ENCODE results near the gene GRAMD2B.

GRAMD2B gene

GRCh38 chr5:126391386-126391785 is 31.8 kb upstream of the GRAMD2B start:
- POLR2A ChIA-PET = no interaction called here
- no peak for TF ChIP-seq ZNF544 (tag by site-specific recombination; IDR thresholded peaks at IDR 0.05)
- peak; percentile 69; the same call in 1 of the 2 replicates for TF ChIP-seq ZNF146 (tag by site-specific recombination; IDR thresholded peaks at IDR 0.05)
- CTCF ChIA-PET = interaction anchor here (0.7 kb wide), 1 partner anchor 315 kb away, joined by 4 read pairs; no protein-coding TSS in a partner anchor

GRCh38 chr5:126394211-126394788 is 28.9 kb upstream of the GRAMD2B start:
- TF ChIP-seq ZNF426 (tag by site-specific recombination; IDR thresholded peaks at IDR 0.05) = no peak
- TF ChIP-seq ZNF707 (tag by site-specific recombination; IDR thresholded peaks at IDR 0.05) = no peak
- TF ChIP-seq RBAK (tag by site-specific recombination; IDR thresholded peaks at IDR 0.05) = no peak
- TF ChIP-seq, protein P1, sequence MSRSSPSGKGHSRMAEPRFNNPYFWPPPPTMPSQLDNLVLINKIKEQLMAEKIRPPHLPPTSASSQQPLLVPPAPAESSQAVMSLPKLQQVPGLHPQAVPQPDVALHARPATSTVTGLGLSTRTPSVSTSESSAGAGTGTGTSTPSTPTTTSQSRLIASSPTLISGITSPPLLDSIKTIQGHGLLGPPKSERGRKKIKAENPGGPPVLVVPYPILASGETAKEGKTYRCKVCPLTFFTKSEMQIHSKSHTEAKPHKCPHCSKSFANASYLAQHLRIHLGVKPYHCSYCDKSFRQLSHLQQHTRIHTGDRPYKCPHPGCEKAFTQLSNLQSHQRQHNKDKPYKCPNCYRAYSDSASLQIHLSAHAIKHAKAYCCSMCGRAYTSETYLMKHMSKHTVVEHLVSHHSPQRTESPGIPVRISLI (tag by site-specific recombination; IDR thresholded peaks at IDR 0.05) = no peak
- TF ChIP-seq ZFP41 (tag by site-specific recombination; IDR thresholded peaks at IDR 0.05; ENCODE audit: borderline replicate concordance) = no peak
- TF ChIP-seq ZNF777 (tag by site-specific recombination; IDR thresholded peaks at IDR 0.05; ENCODE audit: borderline replicate concordance) = no peak
- no peak for TF ChIP-seq ZNF785 (tag by site-specific recombination; IDR thresholded peaks at IDR 0.05)
- no peak for TF ChIP-seq SCRT2 (tag by site-specific recombination; IDR thresholded peaks at IDR 0.05)
- no peak for TF ChIP-seq ELK4 (IDR thresholded peaks at IDR 0.05; ENCODE audit: borderline replicate concordance, low read depth, low read length)
- no peak for TF ChIP-seq ZNF530 (tag by site-specific recombination; IDR thresholded peaks at IDR 0.05; ENCODE audit: low read depth)
- TF ChIP-seq MEIS1 (CRISPR knock-in tag; IDR thresholded peaks at IDR 0.05; ENCODE audit: borderline replicate concordance) = no peak
- TF ChIP-seq, protein P2, sequence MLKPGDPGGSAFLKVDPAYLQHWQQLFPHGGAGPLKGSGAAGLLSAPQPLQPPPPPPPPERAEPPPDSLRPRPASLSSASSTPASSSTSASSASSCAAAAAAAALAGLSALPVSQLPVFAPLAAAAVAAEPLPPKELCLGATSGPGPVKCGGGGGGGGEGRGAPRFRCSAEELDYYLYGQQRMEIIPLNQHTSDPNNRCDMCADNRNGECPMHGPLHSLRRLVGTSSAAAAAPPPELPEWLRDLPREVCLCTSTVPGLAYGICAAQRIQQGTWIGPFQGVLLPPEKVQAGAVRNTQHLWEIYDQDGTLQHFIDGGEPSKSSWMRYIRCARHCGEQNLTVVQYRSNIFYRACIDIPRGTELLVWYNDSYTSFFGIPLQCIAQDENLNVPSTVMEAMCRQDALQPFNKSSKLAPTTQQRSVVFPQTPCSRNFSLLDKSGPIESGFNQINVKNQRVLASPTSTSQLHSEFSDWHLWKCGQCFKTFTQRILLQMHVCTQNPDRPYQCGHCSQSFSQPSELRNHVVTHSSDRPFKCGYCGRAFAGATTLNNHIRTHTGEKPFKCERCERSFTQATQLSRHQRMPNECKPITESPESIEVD (tag by site-specific recombination; IDR thresholded peaks at IDR 0.05) = no peak
- TF ChIP-seq HIC1 (tag by site-specific recombination; IDR thresholded peaks at IDR 0.05) = no peak
- no peak for TF ChIP-seq ZNF571 (tag by site-specific recombination; IDR thresholded peaks at IDR 0.05)
- TF ChIP-seq ZNF416 (tag by site-specific recombination; IDR thresholded peaks at IDR 0.05) = no peak
- TF ChIP-seq ZNF341 (tag by site-specific recombination; IDR thresholded peaks at IDR 0.05; ENCODE audit: low read depth) = no peak
- no peak for TF ChIP-seq ZBTB21 (tag by site-specific recombination; IDR thresholded peaks at IDR 0.05)
- no peak for TF ChIP-seq ZBTB8A (tag by site-specific recombination; IDR thresholded peaks at IDR 0.05)
- CTCF ChIA-PET = no interaction called here

More at GRCh38 chr5:126391386-126391785, 31.8 kb upstream of the GRAMD2B start:
- H3K27ac ChIP-seq (ENCODE audit: extremely low read depth, low read depth, low read length) = no peak overlapping the region
- H3K4me1 ChIP-seq (ENCODE audit: control insufficient read depth, insufficient read depth, low read length) = no peaks in the 10 kb centered on the region; the same call in 1 of the 2 replicates
- no peaks in the 10 kb centered on the region for H3K9me3 ChIP-seq (ENCODE audit: control insufficient read depth, insufficient read depth, low read depth, low read length)
- no peaks in the 10 kb centered on the region for H3K36me3 ChIP-seq (ENCODE audit: control insufficient read depth in 2 of 2, insufficient read depth in 1 of 2, low read length in 2 of 2)
- no peak overlapping the region for H3K4me3 ChIP-seq (ENCODE audit: low read depth, low read length)

More at GRCh38 chr5:126394211-126394788, 28.9 kb upstream of the GRAMD2B start:
- no peak overlapping the region for H3K27ac ChIP-seq (ENCODE audit: extremely low read depth, low read depth, low read length)
- H3K36me3 ChIP-seq (ENCODE audit: control insufficient read depth in 2 of 2, insufficient read depth in 1 of 2, low read length in 2 of 2) = no peaks in the 10 kb centered on the region
- H3K4me1 ChIP-seq (ENCODE audit: control insufficient read depth, insufficient read depth, low read length) = no peaks in the 10 kb centered on the region
- no peaks in the 10 kb centered on the region for H3K9me3 ChIP-seq (ENCODE audit: control insufficient read depth, insufficient read depth, low read depth, low read length)
- no peak overlapping the region for H3K4me3 ChIP-seq (ENCODE audit: low read depth, low read length)
- POLR2A ChIA-PET = no interaction called here

All from HEK293 (cell line).